ENCODE results near the gene ANOS1.
"Not testable (repeated sequence)": the region's sequence is repeated elsewhere in the genome, so short reads cannot be mapped to it uniquely, and the experiment has no call there.

The ANOS1 gene, protein sequence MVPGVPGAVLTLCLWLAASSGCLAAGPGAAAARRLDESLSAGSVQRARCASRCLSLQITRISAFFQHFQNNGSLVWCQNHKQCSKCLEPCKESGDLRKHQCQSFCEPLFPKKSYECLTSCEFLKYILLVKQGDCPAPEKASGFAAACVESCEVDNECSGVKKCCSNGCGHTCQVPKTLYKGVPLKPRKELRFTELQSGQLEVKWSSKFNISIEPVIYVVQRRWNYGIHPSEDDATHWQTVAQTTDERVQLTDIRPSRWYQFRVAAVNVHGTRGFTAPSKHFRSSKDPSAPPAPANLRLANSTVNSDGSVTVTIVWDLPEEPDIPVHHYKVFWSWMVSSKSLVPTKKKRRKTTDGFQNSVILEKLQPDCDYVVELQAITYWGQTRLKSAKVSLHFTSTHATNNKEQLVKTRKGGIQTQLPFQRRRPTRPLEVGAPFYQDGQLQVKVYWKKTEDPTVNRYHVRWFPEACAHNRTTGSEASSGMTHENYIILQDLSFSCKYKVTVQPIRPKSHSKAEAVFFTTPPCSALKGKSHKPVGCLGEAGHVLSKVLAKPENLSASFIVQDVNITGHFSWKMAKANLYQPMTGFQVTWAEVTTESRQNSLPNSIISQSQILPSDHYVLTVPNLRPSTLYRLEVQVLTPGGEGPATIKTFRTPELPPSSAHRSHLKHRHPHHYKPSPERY

DNA sequence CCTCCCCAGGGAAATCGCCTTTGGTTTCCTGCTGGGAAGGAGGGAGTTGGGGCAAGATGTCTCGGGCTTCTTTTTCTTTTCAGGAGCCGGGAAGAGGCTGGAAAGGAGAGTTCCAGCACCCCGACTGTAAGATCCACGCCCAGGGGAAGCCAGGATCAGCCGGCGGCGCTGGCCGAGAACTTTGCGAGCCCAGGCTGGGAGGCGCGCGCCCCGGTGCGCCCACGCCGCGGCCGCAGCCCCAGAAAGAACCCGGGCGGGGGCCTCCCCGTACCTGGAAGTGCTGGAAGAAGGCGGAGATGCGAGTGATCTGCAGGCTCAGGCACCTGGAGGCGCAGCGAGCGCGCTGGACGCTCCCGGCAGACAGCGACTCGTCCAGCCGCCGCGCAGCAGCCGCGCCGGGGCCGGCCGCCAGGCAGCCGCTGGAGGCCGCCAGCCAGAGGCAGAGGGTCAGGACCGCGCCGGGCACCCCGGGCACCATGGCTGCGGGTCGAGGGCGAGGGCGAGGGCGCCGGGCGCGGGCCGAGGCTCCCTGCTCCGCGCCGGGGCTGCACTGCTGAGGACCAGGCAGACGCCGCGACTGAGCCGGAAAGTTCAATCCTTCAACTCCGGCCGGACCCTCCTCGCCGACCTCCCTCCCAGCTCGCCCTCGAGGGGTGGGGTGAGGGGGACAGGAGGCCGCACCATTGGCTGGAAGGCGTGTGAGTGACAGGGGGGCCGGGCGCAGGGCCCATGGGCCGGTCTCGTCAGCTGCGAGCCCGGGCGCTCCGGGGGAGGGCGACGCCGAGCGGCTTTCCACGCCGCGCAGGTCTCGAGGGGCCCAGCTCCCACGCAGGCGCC lies at the start of gene ANOS1:
TSS of gene ANOS1 (minus strand) at position 579 of the 837 bp plus-strand sequence. CDS start at position 478, 101 bp downstream.
- DNase-seq (ENCODE audit: low read depth in 1 of 2, low spot score in 1 of 2) = peak; percentile 7 to 37
- no peak for TF ChIP-seq JUND (IDR thresholded peaks at IDR 0.05; ENCODE audit: low read depth)

DNA sequence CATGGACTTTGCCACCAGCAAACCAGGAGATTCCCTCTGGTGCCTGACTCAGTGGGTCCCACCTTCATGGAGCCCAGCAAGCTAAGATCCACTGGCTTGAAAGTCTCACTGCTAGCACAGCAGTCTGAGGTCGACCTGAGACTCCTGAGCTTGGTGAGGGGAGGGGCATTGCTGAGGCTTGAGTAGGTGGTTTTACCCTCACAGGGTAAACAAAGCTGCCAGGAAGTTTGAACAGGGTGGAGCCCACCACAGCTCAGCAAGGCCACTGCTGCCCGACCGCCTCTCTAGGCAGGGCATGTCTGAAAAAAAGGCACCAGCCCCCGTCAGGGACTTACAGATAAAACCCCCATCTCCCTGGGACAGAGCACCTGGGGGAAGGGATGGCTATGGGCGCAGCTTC lies 41.2 kb upstream of the ANOS1 start:
- no peak for TF ChIP-seq JUND (IDR thresholded peaks at IDR 0.05; ENCODE audit: low read depth)
- DNase-seq (ENCODE audit: low read depth in 1 of 2, low spot score in 1 of 2) = no peak
- in situ Hi-C loops (cut with HindIII; ENCODE audit: low pct_unique_long_range_greater_than_20kb, low sequenced_read_pairs) = no loop called here

More for the DNA sequence above, at the start of gene ANOS1:
- in situ Hi-C loops (cut with HindIII; ENCODE audit: low pct_unique_long_range_greater_than_20kb, low sequenced_read_pairs) = no loop called here

DNA sequence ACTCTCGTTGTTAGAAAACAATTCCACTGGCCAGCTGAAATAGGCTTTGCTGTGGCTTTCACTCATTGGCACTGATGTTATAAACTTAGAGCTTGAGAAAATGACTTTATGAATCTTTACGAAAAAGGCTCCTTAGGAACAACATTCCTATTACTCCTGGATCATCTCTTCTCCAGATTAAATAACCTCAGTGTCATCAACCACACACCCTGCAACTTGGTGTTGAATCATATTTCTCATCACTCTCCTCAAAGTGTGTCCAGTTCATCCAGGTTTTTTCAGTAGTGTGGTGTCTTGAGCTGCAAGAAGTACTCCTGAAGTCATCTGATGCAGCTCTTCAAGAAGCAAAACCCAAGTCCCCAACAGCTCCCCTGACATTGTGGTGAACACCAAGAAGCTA lies 28.1 kb upstream of the ANOS1 start:
- no peak for DNase-seq (ENCODE audit: low read depth in 1 of 2, low spot score in 1 of 2)
- TF ChIP-seq JUND (IDR thresholded peaks at IDR 0.05; ENCODE audit: low read depth) = no peak
- in situ Hi-C loops (cut with HindIII; ENCODE audit: low pct_unique_long_range_greater_than_20kb, low sequenced_read_pairs) = no loop called here

DNA sequence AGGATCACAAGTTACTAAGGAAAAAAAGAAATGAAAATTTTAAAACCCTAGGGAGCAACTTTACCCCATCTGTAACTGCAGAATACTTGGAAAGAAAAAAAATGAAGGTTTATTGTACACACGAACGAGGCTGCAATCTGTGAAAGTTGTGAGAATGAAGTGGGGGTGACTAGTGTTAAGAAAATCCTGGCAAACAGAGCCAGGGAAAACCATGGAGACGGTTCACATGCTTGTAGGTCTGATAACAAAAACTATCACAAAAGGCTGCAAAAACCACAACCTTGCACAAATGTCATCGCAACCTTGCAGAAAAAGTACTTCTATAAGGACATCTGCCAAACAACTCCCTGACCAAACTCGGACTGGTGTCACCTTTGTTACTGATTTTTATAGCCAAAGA lies 26.8 kb upstream of the ANOS1 start:
- in situ Hi-C loops (cut with HindIII; ENCODE audit: low pct_unique_long_range_greater_than_20kb, low sequenced_read_pairs); DNase-seq (ENCODE audit: low read depth in 1 of 2, low spot score in 1 of 2): not testable (repeated sequence)

DNA sequence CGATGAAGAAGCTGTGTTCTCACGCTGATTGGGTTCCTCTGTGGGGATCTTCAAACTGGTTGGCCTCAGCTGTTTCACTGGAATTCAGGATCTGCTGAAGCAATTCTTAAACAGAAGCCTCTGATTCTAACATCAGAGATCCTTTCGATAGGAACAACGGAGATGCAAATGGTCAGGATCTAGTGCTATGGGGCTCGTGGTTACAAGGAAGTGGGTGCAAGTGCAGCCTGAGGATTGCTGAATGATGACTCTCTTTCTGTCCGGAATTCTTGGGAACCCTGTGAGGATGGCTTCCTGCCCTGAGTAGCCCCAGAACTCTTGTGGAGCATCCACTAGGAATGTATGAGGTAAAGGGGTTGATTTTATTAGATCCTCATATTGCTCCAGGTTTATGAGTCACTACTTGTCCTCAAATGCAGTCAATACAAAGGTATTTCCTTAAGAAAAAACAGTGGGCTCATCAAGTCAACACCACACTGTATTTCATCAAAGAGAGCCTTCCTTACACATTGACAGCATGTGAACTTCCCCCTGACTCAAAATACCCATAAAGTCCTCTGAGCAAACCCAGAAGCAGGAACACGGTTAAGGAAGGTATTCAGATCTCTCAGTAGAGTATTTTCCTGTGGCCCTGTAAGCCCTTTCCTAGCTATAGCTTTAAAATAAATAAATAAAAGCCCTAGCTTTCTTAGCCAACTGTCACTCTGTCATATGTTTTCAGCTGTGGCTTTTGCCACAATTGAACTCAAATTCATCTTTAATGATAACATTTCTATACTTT lies 25.9 kb upstream of the ANOS1 start:
- DNase-seq (ENCODE audit: low read depth in 1 of 2, low spot score in 1 of 2); in situ Hi-C loops (cut with HindIII; ENCODE audit: low pct_unique_long_range_greater_than_20kb, low sequenced_read_pairs): not testable (repeated sequence)

DNA sequence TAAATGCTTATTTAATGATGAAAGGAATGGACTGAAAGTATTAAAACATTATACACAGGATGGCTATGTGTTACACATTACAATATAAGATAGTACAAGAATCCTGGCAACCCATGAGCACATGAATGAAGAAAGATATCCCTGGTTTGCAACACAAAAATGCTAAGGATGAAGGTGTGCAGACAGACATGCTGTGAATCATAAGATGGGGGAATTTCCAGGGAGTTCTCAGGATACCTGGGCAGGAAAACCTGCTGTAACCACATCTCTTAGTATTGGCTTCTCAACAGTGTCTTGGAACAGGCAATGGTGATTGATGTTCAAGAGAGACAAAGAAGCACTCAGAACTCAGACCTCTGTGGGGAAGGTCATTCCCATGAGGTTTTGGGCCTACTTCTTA lies 23.9 kb upstream of the ANOS1 start:
- no peak for TF ChIP-seq JUND (IDR thresholded peaks at IDR 0.05; ENCODE audit: low read depth)
- in situ Hi-C loops (cut with HindIII; ENCODE audit: low pct_unique_long_range_greater_than_20kb, low sequenced_read_pairs) = no loop called here
- no peak for DNase-seq (ENCODE audit: low read depth in 1 of 2, low spot score in 1 of 2)

DNA sequence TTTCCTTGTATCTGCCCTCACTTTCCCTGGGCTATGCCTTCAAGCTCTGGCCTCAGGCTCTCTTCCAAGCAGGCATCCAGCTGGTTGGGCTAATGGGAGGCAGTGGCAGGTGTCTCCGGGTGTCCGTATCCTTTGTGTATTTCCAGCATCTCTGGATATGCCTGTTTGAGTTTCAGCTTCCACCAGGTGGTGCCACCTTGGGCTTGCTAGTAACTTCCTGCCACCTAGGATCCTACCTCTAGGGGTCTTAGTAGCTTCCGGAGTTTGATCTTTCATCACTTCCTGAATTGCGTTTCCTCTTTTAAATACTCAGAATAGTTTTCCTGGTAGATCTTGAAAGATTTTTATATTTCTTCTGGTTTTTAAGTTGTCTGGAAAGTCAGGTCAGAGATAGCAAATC lies 23.2 kb upstream of the ANOS1 start:
- DNase-seq (ENCODE audit: low read depth in 1 of 2, low spot score in 1 of 2) = peak in 1 of 2 experiments; percentile 6
- TF ChIP-seq JUND (IDR thresholded peaks at IDR 0.05; ENCODE audit: low read depth) = no peak
- in situ Hi-C loops (cut with HindIII; ENCODE audit: low pct_unique_long_range_greater_than_20kb, low sequenced_read_pairs) = no loop called here

DNA sequence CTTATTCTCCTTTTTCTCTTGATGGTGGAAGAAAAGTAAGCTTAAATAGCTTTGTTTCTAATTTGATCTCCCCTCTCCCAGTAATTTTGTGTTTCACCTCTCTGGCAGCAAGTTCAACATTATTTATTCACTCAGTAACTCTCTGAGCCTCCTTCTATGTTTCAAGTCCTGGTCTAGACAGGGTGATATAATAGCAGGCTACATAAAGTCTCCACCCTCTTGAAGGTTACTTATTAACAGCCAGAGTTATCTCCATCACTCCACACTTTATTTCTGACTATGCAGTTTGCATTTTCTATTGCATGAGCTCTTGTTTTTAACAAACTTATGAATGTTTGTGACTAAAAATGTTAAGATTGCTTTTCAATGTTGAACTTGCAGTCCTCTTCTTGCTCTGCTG lies 17.8 kb upstream of the ANOS1 start:
- no peak for TF ChIP-seq JUND (IDR thresholded peaks at IDR 0.05; ENCODE audit: low read depth)
- in situ Hi-C loops (cut with HindIII; ENCODE audit: low pct_unique_long_range_greater_than_20kb, low sequenced_read_pairs) = no loop called here
- no peak for DNase-seq (ENCODE audit: low read depth in 1 of 2, low spot score in 1 of 2)

DNA sequence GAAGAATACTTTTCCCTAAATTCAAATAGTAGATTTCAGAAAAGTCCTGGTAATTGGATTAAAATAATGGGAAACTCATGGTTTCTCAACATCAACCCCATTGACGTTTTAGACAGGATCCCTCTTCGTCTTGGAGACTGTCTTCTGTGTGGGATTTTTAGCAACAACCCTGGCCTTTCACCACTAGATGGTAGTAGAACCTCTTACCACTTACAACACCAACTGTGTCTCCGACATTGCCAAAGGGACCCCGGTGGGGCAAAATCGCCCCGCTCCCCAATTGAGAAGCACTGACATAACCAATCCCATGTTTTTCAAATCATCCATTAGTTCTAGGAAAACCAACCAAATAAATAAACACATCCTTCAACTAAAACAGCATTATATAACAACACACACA lies 16.9 kb upstream of the ANOS1 start:
- peak; percentile 9 to 56 for DNase-seq (ENCODE audit: low read depth in 1 of 2, low spot score in 1 of 2)
- no peak for TF ChIP-seq JUND (IDR thresholded peaks at IDR 0.05; ENCODE audit: low read depth)
- in situ Hi-C loops (cut with HindIII; ENCODE audit: low pct_unique_long_range_greater_than_20kb, low sequenced_read_pairs) = no loop called here

DNA sequence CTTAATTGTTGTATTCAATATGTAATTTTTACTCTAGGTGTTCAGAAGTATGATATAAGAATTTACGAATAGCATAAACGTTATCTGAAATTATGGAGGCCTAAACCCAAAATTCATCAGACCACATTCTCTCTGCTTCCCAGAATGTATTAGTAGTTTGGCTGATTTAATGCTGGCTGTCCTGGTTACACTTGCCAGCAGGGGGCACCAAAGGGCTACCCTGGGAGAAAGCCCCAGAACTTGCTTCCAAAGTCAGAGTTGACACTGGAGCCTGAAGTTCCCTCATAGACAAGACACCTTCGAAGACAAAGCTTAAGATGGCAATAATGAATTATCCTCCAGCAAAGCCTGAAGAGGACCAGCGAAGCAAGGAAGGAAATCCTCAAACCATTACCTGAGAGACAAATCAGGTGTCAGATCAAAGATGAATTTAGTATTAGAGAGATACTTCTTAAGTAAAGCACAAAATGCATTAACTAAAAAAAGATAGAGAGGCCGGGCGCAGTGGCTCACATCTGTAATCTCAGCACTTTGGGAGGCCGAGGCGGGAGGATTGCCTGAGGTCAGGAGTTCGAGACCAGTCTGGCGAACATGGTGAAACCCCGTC lies 11.3 kb upstream of the ANOS1 start:
- TF ChIP-seq JUND (IDR thresholded peaks at IDR 0.05; ENCODE audit: low read depth) = no peak
- in situ Hi-C loops (cut with HindIII; ENCODE audit: low pct_unique_long_range_greater_than_20kb, low sequenced_read_pairs) = no loop called here
- DNase-seq (ENCODE audit: low read depth in 1 of 2, low spot score in 1 of 2) = peak; percentile 18 to 67

DNA sequence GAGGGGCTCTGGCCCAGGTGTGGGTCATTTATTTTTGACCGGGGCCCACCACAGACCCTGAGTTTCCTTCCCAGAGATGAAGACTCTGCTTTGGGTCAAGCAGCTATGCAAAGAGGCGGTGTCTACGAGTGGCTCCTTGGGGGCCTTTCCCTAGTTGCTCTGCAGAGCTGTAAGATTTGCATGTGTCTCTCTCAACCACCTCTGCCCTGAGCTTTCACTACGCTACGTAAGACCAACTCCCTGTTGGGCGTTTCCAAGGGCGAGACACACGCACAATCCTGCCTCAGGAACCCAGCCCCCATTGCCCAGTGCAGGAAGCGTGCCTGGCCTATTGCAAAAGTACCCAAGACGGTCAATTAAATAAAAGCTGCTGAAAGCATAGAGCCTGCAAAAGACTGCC lies 10.0 kb upstream of the ANOS1 start:
- no peak for TF ChIP-seq JUND (IDR thresholded peaks at IDR 0.05; ENCODE audit: low read depth)
- in situ Hi-C loops (cut with HindIII; ENCODE audit: low pct_unique_long_range_greater_than_20kb, low sequenced_read_pairs) = no loop called here
- no peak for DNase-seq (ENCODE audit: low read depth in 1 of 2, low spot score in 1 of 2)

All from T47D (cell line).